GM12801 (cell line): Measurements from ENCODE around the gene TICRR.

Experiments used
- TF ChIP-seq, protein P1 (sequence below): IDR thresholded peaks from one replicate; pipeline ENCODE4 v1.5.1; 2011; ENCODE audit warnings: control low read depth; ENCODE audit not compliant: insufficient read length; ENCODE audit errors: extremely low read depth

TICRR gene

DNA sequence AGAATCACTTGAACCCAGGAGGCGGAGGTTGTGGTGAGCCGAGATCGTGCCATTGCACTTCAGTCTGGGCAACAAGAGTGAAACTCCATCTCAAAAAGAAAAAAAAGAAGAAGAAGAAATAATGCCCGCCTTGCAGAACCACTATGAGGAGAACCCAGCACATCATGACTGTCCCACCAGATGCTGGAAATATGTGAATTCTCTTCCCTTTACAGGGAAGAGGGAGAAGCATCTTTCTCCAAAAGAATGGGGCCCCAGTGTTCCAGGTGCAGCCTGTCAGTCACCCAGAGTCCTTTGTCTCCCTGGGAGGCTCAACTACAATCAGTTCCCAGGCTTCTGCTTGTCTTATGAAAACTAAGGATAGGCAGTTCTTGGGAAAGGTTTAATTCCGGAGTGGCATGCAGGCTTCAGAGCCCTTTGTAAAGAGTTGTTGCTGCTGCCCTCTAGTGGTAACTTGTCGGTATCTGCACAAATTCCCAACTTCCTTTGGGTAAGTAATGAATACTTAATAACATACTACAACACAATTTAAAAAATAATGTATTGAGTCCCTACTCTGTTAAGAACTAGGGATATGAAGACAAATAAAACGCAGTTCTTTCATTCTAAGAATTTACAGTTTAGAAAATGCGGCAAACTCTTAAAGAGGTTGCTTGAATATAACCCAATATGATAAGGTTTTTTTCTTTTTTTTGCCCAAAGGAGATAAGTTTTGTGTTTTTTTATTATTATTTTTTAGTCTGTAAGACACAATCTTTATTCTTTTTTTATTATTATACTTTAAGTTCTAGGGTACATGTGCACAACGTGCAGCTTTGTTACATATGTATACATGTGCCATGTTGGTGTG lies 18.6 kb upstream of the TICRR start:
- TF ChIP-seq, protein P1, sequence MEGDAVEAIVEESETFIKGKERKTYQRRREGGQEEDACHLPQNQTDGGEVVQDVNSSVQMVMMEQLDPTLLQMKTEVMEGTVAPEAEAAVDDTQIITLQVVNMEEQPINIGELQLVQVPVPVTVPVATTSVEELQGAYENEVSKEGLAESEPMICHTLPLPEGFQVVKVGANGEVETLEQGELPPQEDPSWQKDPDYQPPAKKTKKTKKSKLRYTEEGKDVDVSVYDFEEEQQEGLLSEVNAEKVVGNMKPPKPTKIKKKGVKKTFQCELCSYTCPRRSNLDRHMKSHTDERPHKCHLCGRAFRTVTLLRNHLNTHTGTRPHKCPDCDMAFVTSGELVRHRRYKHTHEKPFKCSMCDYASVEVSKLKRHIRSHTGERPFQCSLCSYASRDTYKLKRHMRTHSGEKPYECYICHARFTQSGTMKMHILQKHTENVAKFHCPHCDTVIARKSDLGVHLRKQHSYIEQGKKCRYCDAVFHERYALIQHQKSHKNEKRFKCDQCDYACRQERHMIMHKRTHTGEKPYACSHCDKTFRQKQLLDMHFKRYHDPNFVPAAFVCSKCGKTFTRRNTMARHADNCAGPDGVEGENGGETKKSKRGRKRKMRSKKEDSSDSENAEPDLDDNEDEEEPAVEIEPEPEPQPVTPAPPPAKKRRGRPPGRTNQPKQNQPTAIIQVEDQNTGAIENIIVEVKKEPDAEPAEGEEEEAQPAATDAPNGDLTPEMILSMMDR: no peak

DNA sequence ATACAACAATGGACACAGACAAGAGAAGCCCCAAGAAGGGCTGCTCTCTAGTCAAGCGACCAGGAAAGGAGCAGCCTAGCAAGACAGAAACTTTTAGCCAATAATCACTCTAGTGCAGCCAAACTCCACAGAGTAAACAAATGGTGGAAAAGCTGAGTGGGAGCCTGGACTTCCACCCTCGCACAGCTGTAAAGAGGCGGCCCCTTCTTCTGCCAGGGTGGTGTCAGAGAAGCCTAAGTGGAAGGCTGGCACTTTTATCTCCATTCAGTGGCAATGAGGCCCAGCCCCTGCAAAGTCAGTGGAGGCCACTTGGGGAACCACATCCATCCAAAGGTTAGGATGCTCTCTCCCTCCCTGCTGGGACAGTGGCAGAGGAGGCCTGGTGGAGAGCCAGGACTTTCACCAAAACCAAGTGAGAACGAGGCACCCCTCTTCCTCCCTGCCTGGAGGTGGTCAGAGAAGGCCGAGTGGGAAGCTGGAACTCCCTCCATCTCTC lies 15.5 kb upstream of the TICRR start:
- TF ChIP-seq, protein P1: no peak

DNA sequence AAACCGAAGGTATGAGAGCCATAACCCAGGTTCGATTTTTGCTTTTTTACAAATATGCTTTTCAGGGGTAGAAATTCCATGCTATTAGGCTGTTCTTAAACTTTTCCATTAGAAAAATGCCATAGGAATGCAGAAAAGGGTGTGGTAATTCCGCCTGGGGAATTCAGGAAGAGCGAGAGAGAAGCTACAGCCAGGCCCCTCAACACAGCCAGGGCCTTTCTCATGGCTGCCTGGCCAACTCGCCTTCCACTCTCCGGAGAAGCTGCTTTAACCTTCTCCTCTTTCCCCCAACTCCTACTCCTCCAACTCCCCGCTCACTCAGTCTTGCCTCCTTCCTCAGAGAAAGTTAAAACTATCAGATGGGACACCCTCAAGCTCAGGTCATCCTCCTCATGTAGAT lies 9.1 kb upstream of the TICRR start:
- TF ChIP-seq, protein P1: no peak

DNA sequence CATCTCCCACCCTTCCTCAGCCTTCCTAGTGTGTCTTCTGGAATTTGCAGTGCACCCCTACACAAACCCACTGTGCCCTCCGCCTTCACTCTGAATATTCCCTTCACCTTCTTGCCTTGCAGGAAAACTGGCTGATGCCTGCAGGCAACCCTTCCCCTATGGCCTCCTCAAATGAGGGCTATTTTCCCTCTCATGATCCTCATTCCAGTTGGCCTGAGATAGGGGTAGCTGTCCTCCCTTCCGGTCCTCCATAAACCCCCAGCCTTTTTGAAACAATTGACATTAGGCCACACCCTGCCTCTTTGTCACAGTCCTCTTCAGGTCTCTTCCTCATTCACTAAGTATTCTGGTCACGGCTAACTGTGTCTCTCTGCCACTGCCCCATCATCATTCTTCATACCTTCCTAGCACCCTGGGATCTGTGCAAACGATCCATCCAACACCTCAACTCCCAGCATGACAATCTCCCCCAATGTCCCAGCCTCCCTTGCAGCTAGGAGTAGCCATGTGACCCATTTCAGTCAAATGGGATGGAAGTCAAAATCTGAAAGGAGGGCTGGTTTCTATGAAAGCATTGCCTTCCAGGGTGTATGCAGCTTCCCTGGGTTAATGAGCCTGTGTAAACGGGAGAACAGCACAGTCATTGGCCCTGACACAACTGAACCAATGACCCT lies 8.5 kb upstream of the TICRR start:
- TF ChIP-seq, protein P1: no peak

DNA sequence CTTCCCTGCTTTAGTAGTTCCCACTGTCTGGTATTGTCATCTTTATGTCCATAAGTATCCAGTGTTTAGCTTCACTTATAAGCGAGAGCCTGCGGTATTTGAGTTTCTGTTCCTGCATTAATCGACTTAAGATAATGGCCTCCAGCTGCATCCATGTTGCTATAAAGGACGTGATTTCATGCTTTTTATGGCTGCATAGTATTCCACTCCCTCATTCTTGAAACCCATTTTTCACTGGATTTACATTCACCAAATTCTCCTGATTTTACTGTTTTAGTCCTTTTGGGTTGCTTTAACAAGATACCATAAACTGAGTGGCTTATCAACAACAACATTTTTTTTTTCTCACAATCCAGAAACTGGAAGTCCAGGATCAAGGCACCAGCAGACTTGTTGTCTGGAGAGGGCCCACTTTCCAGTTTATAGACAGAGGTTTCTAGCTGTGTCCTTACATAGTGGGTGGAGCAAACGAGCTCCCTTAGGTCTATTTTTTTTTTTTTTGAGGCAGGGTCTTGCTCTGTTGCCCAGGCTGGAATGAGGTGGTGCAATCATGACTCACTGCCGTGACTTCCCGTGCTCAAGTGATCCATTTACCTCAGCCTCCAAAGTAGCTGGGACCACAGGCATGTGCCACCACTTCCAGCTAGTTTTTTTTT lies 6.1 kb upstream of the TICRR start:
- TF ChIP-seq, protein P1: no peak

DNA sequence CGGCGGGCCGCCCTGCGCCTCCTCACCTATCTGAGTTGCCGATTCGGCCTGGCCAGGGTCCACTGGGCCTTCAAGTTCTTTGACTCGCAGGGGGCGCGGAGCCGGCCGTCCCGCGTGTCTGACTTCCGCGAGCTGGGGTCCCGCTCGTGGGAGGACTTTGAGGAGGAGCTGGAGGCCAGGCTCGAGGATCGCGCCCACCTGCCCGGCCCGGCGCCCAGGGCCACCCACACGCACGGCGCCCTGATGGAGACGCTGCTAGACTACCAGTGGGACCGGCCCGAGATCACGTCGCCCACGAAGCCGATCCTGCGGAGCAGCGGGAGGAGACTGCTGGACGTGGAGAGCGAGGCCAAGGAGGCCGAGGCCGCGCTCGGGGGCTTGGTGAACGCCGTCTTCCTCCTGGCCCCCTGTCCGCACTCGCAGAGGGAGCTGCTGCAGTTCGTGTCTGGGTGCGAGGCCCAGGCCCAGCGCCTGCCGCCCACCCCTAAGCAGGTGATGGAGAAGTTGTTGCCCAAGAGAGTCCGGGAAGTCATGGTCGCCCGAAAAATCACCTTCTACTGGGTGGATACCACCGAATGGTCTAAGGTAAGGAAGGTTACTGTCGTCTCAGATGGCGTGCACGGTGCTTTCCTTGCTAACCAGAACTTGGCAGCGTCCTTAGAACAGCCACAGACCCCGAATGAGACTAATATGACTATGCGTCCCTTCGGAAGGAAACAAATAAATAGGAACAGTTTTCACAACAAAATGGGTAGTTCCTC lies 567 bp downstream of the TICRR start:
- TF ChIP-seq, protein P1: no peak
